MCF 10A (cell line): ENCODE data around the gene SPATS2L. TPM values are rescaled to one million over a fixed set of nuclear protein-coding genes. Genes with fewer than 3 reads are reported as not detected.
A peak's percentile ranks its signal among the peaks of the same experiment; 100 is the strongest.

ENCODE experiments used
- BruUV-seq: library from RNA; stranded (reverse); fragments of 400-500 nt; replicated peaks from 2 replicates; lab custom pipeline; 2021; lab: Mats Ljungman, UMichigan
- CTCF ChIA-PET: fragments of 300-600 bp; sonication (Branson Sonifier 250); formaldehyde crosslinking; extraction: SDS; loops from one replicate; lab custom pipeline; 2021; ENCODE audit warnings: antibody characterized with exemption, inconsistent platforms; lab: Yijun Ruan, JAX
- POLR2A ChIA-PET: fragments of 300-600, 350-650 bp; sonication (Branson Sonifier 250); formaldehyde crosslinking; extraction: SDS; loops from one replicate; lab custom pipeline; 2020; ENCODE audit warnings: antibody characterized with exemption, inconsistent platforms; lab: Yijun Ruan, JAX
- DNase-seq: peaks from one replicate; pipeline ENCODE4 v3.0.0-alpha.2; 2018; ENCODE audit not compliant: unreplicated experiment
- H3K27ac Mint-ChIP-seq: one replicate; pipeline ENCODE4 v1.8.0; 2022; ENCODE audit warnings: mild to moderate bottlenecking, low read depth, mixed read lengths; ENCODE audit not compliant: unreplicated experiment
- H3K27me3 Mint-ChIP-seq: one replicate; pipeline ENCODE4 v1.8.0; 2022; ENCODE audit warnings: mixed read lengths; ENCODE audit not compliant: insufficient read depth, unreplicated experiment
- H3K36me3 Mint-ChIP-seq: one replicate; pipeline ENCODE4 v1.8.0; 2022; ENCODE audit warnings: mild to moderate bottlenecking, moderate library complexity, mixed read lengths; ENCODE audit not compliant: insufficient read depth, unreplicated experiment
- H3K4me1 Mint-ChIP-seq: one replicate; pipeline ENCODE4 v1.8.0; 2022; ENCODE audit warnings: mixed read lengths; ENCODE audit not compliant: insufficient read depth, unreplicated experiment
- H3K4me3 Mint-ChIP-seq: one replicate; pipeline ENCODE4 v1.8.0; 2022; ENCODE audit warnings: mild to moderate bottlenecking, moderate library complexity, mixed read lengths; ENCODE audit not compliant: unreplicated experiment
- H3K9me3 Mint-ChIP-seq: one replicate; pipeline ENCODE4 v1.8.0; 2022; ENCODE audit warnings: mixed read lengths; ENCODE audit not compliant: unreplicated experiment
- CTCF ChIP-seq: fragments of 200-600 bp; IDR thresholded peaks from one replicate; pipeline ENCODE4 v1.8.0; 2022; ENCODE audit warnings: antibody characterized with exemption, mild to moderate bottlenecking; ENCODE audit not compliant: unreplicated experiment
- intact Hi-C: fragments of 100-400 bp; cut with micrococcal nuclease; formaldehyde crosslinking; loops from 2 replicates; pipeline ENCODE4 v1.14.1; 2022
- total RNA-seq: library from RNA; stranded (reverse); gene quantifications from 2 replicates; pipeline ENCODE4 v1.2.3, GENCODE V29; 2022

Gene SPATS2L
- total RNA-seq, 1 experiment from 2014 or later = 68.3 TPM

GRCh38 chr2:200348897-200349563 is 42.5 kb downstream of the SPATS2L start:
- ChIA-PET POLR2A (no interaction called here), CTCF (interaction anchor here (0.6 kb wide), 1 partner anchor 106 kb away, joined by 3 read pairs; no protein-coding TSS in a partner anchor)
- intact Hi-C loops = no loop called here
- DNase-seq = no peak
- peaks cover 23% of the 10 kb centered on the region for H3K4me1 Mint-ChIP-seq
- H3K9me3 Mint-ChIP-seq = no peaks in the 10 kb centered on the region
- H3K36me3 Mint-ChIP-seq = no peaks in the 10 kb centered on the region
- H3K4me3 Mint-ChIP-seq = no peak overlapping the region
- no TSS peak for BruUV-seq
- no peak for TF ChIP-seq CTCF
- H3K27me3 Mint-ChIP-seq = no peaks in the 10 kb centered on the region
- no peak overlapping the region for H3K27ac Mint-ChIP-seq

- no peak overlapping the region for H3K4me3 Mint-ChIP-seq
These were observed 43.4 kb downstream of the SPATS2L start for GRCh38 chr2:200349868-200350267.

GRCh38 chr2:200350850-200351285 is 44.4 kb downstream of the SPATS2L start:
- no peaks in the 10 kb centered on the region for H3K9me3 Mint-ChIP-seq
- peaks cover 23% of the 10 kb centered on the region for H3K4me1 Mint-ChIP-seq
- ChIA-PET CTCF (interaction anchor here (0.7 kb wide), 1 partner anchor 888 kb away, joined by 3 read pairs; no protein-coding TSS in a partner anchor), POLR2A (interaction anchor here (0.6 to 0.9 kb wide), 3 partner anchors 8 to 13 kb away, joined by 3 to 4 read pairs (median 3); no protein-coding TSS in a partner anchor)
- H3K4me3 Mint-ChIP-seq = no peak overlapping the region
- H3K27me3 Mint-ChIP-seq = no peaks in the 10 kb centered on the region
- DNase-seq = peak; percentile 9
- H3K36me3 Mint-ChIP-seq = no peaks in the 10 kb centered on the region
- no TSS peak for BruUV-seq
- no peak for TF ChIP-seq CTCF
- H3K27ac Mint-ChIP-seq = no peak overlapping the region
- intact Hi-C loops = no loop called here

More at GRCh38 chr2:200349868-200350267, 43.4 kb downstream of the SPATS2L start:
- no peak for DNase-seq
- H3K27me3 Mint-ChIP-seq = no peaks in the 10 kb centered on the region
- no peak for TF ChIP-seq CTCF
- H3K36me3 Mint-ChIP-seq = no peaks in the 10 kb centered on the region
- H3K27ac Mint-ChIP-seq = no peak overlapping the region
- H3K4me1 Mint-ChIP-seq = peaks cover 23% of the 10 kb centered on the region
- POLR2A ChIA-PET = no interaction called here
- intact Hi-C loops = no loop called here
- BruUV-seq = no TSS peak
- H3K9me3 Mint-ChIP-seq = no peaks in the 10 kb centered on the region
- CTCF ChIA-PET = interaction anchor here (0.7 kb wide), 1 partner anchor 887 kb away, joined by 3 read pairs; no protein-coding TSS in a partner anchor

- Mint-ChIP-seq H3K27me3 (no peaks in the 10 kb centered on the region), H3K36me3 (no peaks in the 10 kb centered on the region), H3K9me3 (no peaks in the 10 kb centered on the region), H3K4me1 (peaks cover 23% of the 10 kb centered on the region), H3K4me3 (no peak overlapping the region), H3K27ac (peak overlapping the region; percentile 75)
- TF ChIP-seq CTCF = no peak
- intact Hi-C loops = no loop called here
- CTCF ChIA-PET = interaction anchor here (0.8 to 1.2 kb wide), 4 partner anchors 20 to 367 kb away, joined by 3 to 4 read pairs (median 3); no protein-coding TSS in a partner anchor
- BruUV-seq = no TSS peak
- POLR2A ChIA-PET = interaction anchor here (0.6 kb wide), 1 partner anchor 1126 kb away, joined by 3 read pairs; no protein-coding TSS in a partner anchor
- DNase-seq = no peak
These were observed 45.3 kb downstream of the SPATS2L start for GRCh38 chr2:200351815-200352214.
